ENCODE results near the gene ABHD2.

DNA sequence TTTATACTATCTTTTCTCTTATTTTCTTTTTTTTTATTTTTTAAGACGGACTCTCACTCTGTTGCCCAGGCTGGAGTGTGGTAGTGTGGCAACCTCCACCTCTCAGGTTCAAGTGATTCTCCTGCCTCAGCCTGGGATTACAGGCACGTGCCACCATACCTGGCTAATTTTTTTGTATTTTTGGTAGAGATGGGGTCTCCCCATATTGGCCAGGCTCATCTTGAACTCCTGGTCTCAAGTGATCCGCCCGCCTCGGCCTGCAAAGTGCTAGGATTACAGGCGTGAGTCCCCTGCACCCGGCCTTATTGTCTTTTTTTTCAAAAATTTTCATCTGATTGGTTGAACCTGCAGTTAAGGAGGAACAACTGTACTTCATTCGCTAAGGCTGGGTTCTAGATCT, 21.8 kb downstream of the ABHD2 start:
- TF ChIP-seq EZH2phosphoT487 (IDR thresholded peaks at IDR 0.05; ENCODE audit: borderline replicate concordance, low read length) = no peak
- TF ChIP-seq, protein P1, sequence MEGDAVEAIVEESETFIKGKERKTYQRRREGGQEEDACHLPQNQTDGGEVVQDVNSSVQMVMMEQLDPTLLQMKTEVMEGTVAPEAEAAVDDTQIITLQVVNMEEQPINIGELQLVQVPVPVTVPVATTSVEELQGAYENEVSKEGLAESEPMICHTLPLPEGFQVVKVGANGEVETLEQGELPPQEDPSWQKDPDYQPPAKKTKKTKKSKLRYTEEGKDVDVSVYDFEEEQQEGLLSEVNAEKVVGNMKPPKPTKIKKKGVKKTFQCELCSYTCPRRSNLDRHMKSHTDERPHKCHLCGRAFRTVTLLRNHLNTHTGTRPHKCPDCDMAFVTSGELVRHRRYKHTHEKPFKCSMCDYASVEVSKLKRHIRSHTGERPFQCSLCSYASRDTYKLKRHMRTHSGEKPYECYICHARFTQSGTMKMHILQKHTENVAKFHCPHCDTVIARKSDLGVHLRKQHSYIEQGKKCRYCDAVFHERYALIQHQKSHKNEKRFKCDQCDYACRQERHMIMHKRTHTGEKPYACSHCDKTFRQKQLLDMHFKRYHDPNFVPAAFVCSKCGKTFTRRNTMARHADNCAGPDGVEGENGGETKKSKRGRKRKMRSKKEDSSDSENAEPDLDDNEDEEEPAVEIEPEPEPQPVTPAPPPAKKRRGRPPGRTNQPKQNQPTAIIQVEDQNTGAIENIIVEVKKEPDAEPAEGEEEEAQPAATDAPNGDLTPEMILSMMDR (IDR thresholded peaks at IDR 0.05; ENCODE audit: low read depth, low read length, poor library complexity, severe bottlenecking) = no peak

Measured in DOHH2 (cell line).